Measurements from ENCODE around the gene KRT13.

The KRT13 gene

GRCh38 chr17:41537614-41537954, 32.2 kb upstream of the KRT13 start:
- DNase-seq, result no peak

GRCh38 chr17:41536741-41537613, 31.6 kb upstream of the KRT13 start:
- no peak for DNase-seq

GRCh38 chr17:41535764-41536481, 30.5 kb upstream of the KRT13 start:
- no peak for DNase-seq

GRCh38 chr17:41534899-41535546, 29.6 kb upstream of the KRT13 start:
- no peak for DNase-seq

GRCh38 chr17:41533613-41534012, 28.2 kb upstream of the KRT13 start:
- DNase-seq, result no peak

- no peak for DNase-seq
Observed at GRCh38 chr17:41532947-41533570, 27.6 kb upstream of the KRT13 start.

- DNase-seq, result no peak
Observed at GRCh38 chr17:41531993-41532392, 26.6 kb upstream of the KRT13 start.

- no peak for DNase-seq
Observed at GRCh38 chr17:41530062-41531048, 24.9 kb upstream of the KRT13 start.

- DNase-seq, result no peak
Observed at GRCh38 chr17:41529491-41529915, 24.1 kb upstream of the KRT13 start.

GRCh38 chr17:41528959-41529353, 23.5 kb upstream of the KRT13 start:
- DNase-seq, result no peak

GRCh38 chr17:41527063-41528023, 21.9 kb upstream of the KRT13 start:
- DNase-seq, result no peak

- DNase-seq, result no peak
Observed at GRCh38 chr17:41524261-41524660, 18.8 kb upstream of the KRT13 start.

GRCh38 chr17:41523787-41524186, 18.4 kb upstream of the KRT13 start:
- no peak for DNase-seq

- no peak for DNase-seq
Observed at GRCh38 chr17:41523225-41523593, 17.8 kb upstream of the KRT13 start.

GRCh38 chr17:41522301-41523224, 17.2 kb upstream of the KRT13 start:
- DNase-seq, result no peak

- DNase-seq, result no peak
Observed at GRCh38 chr17:41521574-41522261, 16.3 kb upstream of the KRT13 start.

- no peak for DNase-seq
Observed at GRCh38 chr17:41520821-41521521, 15.6 kb upstream of the KRT13 start.

GRCh38 chr17:41519501-41520224, 14.3 kb upstream of the KRT13 start:
- DNase-seq, result no peak

Data from effector CD8-positive, alpha-beta T cell (primary cell).